ENCODE results near the gene ATG14. TPM values are rescaled to one million over a fixed set of nuclear protein-coding genes. Genes with fewer than 3 reads are reported as not detected.
A peak's percentile ranks its signal among the peaks of the same experiment; 100 is the strongest.

ATG14 gene
- total and polyA plus RNA-seq, 2 of the 13 experiments (the other 11 are each of a cell fraction or from before 2014, with no cell fraction given) = 7.2 to 9.1 TPM

- intact Hi-C loops (cut with micrococcal nuclease; ENCODE audit: unreplicated experiment) = loop anchor here (5.0 to 10.0 kb wide), 3 partner anchors 162 to 906 kb away; partner anchors contain the start of gene FBXO34
- Histone ChIP-seq H3K79me2 (ENCODE audit: insufficient read depth, low read length) (no peaks in the 10 kb centered on the region), H3K9ac (ENCODE audit: insufficient read depth, low read depth, low read length) (no peak overlapping the region), H3K4me2 (ENCODE audit: low read depth, low read length) (0 out of 2 replicates have a peak overlapping the region, but pooled peaks have one; percentile 3), H3K4me3 (replicated peaks in 1 of 3; ENCODE audit: insufficient read depth in 1 of 3, low read depth in 2 of 3, low read length in 3 of 3) (no peak overlapping the region), H3K4me1 (ENCODE audit: insufficient read depth, low read length) (peaks cover 33% of the 10 kb centered on the region), H3K27me3 (ENCODE audit: control insufficient read depth in 1 of 2, insufficient read depth in 2 of 2, low read length in 2 of 2) (no peaks in the 10 kb centered on the region), H2AFZ (ENCODE audit: low read length) (no peak overlapping the region), H4K20me1 (ENCODE audit: insufficient read depth, low read length) (no peaks in the 10 kb centered on the region), H3K36me3 (replicated peaks in 1 of 2; ENCODE audit: control insufficient read depth in 1 of 2, insufficient read depth in 2 of 2, low read length in 2 of 2) (no peaks in the 10 kb centered on the region), H3K27ac (ENCODE audit: extremely low read length, insufficient read depth, low read length) (no peak overlapping the region), H3K9me3 (ENCODE audit: low read length) (no peaks in the 10 kb centered on the region)
- DNase-seq (ENCODE audit: low spot score) (no peak), FAIRE-seq (no peak), ATAC-seq (peak; percentile 45; the same call in 2 of the 3 replicates)
- in situ Hi-C loops (cut with HindIII; ENCODE audit: extremely low pct_ligation_motif_present, low pct_unique_long_range_greater_than_20kb) = loop anchor here (5.0 to 25.0 kb wide), 3 partner anchors 226 to 1038 kb away; no protein-coding TSS in a partner anchor
- no peak for TF ChIP-seq ATF3 (CRISPR knock-in tag; IDR thresholded peaks at IDR 0.05)
- peak; percentile 27; the same call in 1 of the 2 replicates for TF ChIP-seq HNF4A (CRISPR knock-in tag; IDR thresholded peaks at IDR 0.05)
- TF ChIP-seq RARG (CRISPR knock-in tag; IDR thresholded peaks at IDR 0.05; ENCODE audit: low read depth) = no peak
- no peak for TF ChIP-seq ZC3H13 (CRISPR knock-in tag; IDR thresholded peaks at IDR 0.05)
- TF ChIP-seq GABPB1 (CRISPR knock-in tag; IDR thresholded peaks at IDR 0.05) = no peak
- TF ChIP-seq HNF4G (IDR thresholded peaks at IDR 0.05; ENCODE audit: borderline replicate concordance, low read depth, low read length) = 0 out of 2 replicates have a peak, but pooled peaks have one; percentile 21
- no peak for TF ChIP-seq HNF4G (CRISPR knock-in tag; IDR thresholded peaks at IDR 0.05; ENCODE audit: borderline replicate concordance, low read depth)
- TF ChIP-seq ZNF547 (CRISPR knock-in tag; IDR thresholded peaks at IDR 0.05) = no peak
- TF ChIP-seq AKAP8 (CRISPR knock-in tag; IDR thresholded peaks at IDR 0.05) = no peak
- TF ChIP-seq FOXP1 (IDR thresholded peaks at IDR 0.05) = no peak
- no peak for TF ChIP-seq FOXP1 (CRISPR knock-in tag; IDR thresholded peaks at IDR 0.05)
- no peak for TF ChIP-seq ZNF629 (CRISPR knock-in tag; conservative IDR thresholded peaks at IDR 0.05)
- POLR2A ChIA-PET = no interaction called here
- no TSS peak for BruUV-seq (replicated peaks)
- 0% methylated on average over 4 of the region's 4 CpGs for WGBS (ENCODE audit: low lambda C conversion rate)
- CTCF ChIA-PET (ENCODE audit: low intra/inter-chr PET ratio, low total read pairs) = no interaction called here
Observed at GRCh38 chr14:55436519-55436918, 24.9 kb upstream of the ATG14 start.

Measured in HepG2 (cell line).